NCI-H82 treated with DMSO at 0.1 percent for 48 hours (cell line): ENCODE measurements around the gene CPLX1.
"Not testable (repeated sequence)": the region's sequence is repeated elsewhere in the genome, so short reads cannot be mapped to it uniquely, and the experiment has no call there.

ENCODE experiments used
- DNase-seq: peaks from one replicate; lab custom pipeline; 2025; ENCODE audit not compliant: unreplicated experiment; lab: John Stamatoyannopoulos, UW

The CPLX1 gene

GRCh38 chr4:793093-793861 lies 32.7 kb downstream of the CPLX1 start:
- DNase-seq: no peak

- no peak for DNase-seq
These were observed 33.3 kb downstream of the CPLX1 start for GRCh38 chr4:792626-793092.

- DNase-seq: no peak
These were observed 33.9 kb downstream of the CPLX1 start for GRCh38 chr4:791898-792625.

GRCh38 chr4:791252-791897 lies 34.6 kb downstream of the CPLX1 start:
- no peak for DNase-seq

GRCh38 chr4:790466-790820 lies 35.5 kb downstream of the CPLX1 start:
- no peak for DNase-seq

- DNase-seq: no peak
These were observed 36.1 kb downstream of the CPLX1 start for GRCh38 chr4:789571-790465.

- no peak for DNase-seq
These were observed 37.2 kb downstream of the CPLX1 start for GRCh38 chr4:788636-789297.

- no peak for DNase-seq
These were observed 37.8 kb downstream of the CPLX1 start for GRCh38 chr4:788006-788635.

- DNase-seq: no peak
These were observed 38.4 kb downstream of the CPLX1 start for GRCh38 chr4:787561-787981.

- DNase-seq: no peak
These were observed 39.0 kb downstream of the CPLX1 start for GRCh38 chr4:786861-787300.

- no peak for DNase-seq
These were observed 39.7 kb downstream of the CPLX1 start for GRCh38 chr4:786074-786741.

GRCh38 chr4:785332-786073 lies 40.4 kb downstream of the CPLX1 start:
- DNase-seq: no peak

- no peak for DNase-seq
These were observed 41.3 kb downstream of the CPLX1 start for GRCh38 chr4:784401-785331.

- peak; percentile 85 for DNase-seq
These were observed 44.3 kb downstream of the CPLX1 start for GRCh38 chr4:781493-782216.

- no peak for DNase-seq
These were observed 45.0 kb downstream of the CPLX1 start for GRCh38 chr4:780716-781492.

- not testable (repeated sequence) for DNase-seq
These were observed 45.7 kb downstream of the CPLX1 start for GRCh38 chr4:780255-780654.
